Neural cell (in vitro differentiated cells): ENCODE results near the gene ASXL1. TPM values are rescaled to one million over a fixed set of nuclear protein-coding genes. Genes with fewer than 3 reads are reported as not detected.
"Not testable (repeated sequence)": the region's sequence is repeated elsewhere in the genome, so short reads cannot be mapped to it uniquely, and the experiment has no call there.

Experiments
- H2AFZ ChIP-seq: fragments of 200-600, 300-800 bp; sonication (generic), shearing (Covaris generic); 2 replicates; pipeline ENCODE4 v1.6.0; 2014; ENCODE audit warnings: low read depth, mild to moderate bottlenecking, antibody characterized with exemption, low read length, moderate library complexity
- H3F3A ChIP-seq: fragments of 200-600 bp; shearing (Covaris generic); 2 replicates; pipeline ENCODE4 v1.6.1; 2016; ENCODE audit warnings: mild to moderate bottlenecking, moderate library complexity, mixed read lengths, antibody characterized with exemption, low read length; ENCODE audit not compliant: insufficient read depth, poor library complexity, severe bottlenecking
- H3K27ac ChIP-seq: fragments of 200-600, 300-800 bp; sonication (generic), shearing (Covaris generic); 2 replicates; pipeline ENCODE4 v1.5.1; 2014; ENCODE audit warnings: mild to moderate bottlenecking, low read length, moderate library complexity
- H3K27me3 ChIP-seq: fragments of 300-800, 200-600 bp; sonication (generic), shearing (Covaris generic); 2 replicates; pipeline ENCODE4 v1.6.0; 2014; ENCODE audit warnings: mild to moderate bottlenecking, low read depth, low read length, moderate library complexity; ENCODE audit not compliant: insufficient read depth
- H3K36me3 ChIP-seq: fragments of 300-800, 200-600 bp; sonication (generic), shearing (Covaris generic); 2 replicates; pipeline ENCODE4 v1.5.1; 2014; ENCODE audit warnings: mild to moderate bottlenecking, antibody characterized with exemption, low read length, moderate library complexity; ENCODE audit not compliant: insufficient read depth
- H3K4me2 ChIP-seq: fragments of 300-800, 200-600 bp; sonication (generic), shearing (Covaris generic); 2 replicates; pipeline ENCODE4 v1.6.0; 2014; ENCODE audit warnings: mild to moderate bottlenecking, low read length
- H3K4me3 ChIP-seq: fragments of 300-800, 200-600 bp; sonication (generic), shearing (Covaris generic); 2 replicates; pipeline ENCODE4 v1.5.1; 2014; ENCODE audit warnings: mild to moderate bottlenecking, low read length, moderate library complexity
- H3K79me2 ChIP-seq: fragments of 200-600 bp; shearing (Covaris generic); replicated peaks from 2 replicates; pipeline ENCODE4 v1.6.0; 2014; ENCODE audit warnings: mild to moderate bottlenecking, low read length, moderate library complexity; ENCODE audit not compliant: insufficient read depth
- H3K9ac ChIP-seq: fragments of 300-800, 200-600 bp; sonication (generic), shearing (Covaris generic); 2 replicates; pipeline ENCODE4 v1.6.1; 2016; ENCODE audit warnings: mild to moderate bottlenecking, low read length, mixed read lengths
- H3K9me2 ChIP-seq: fragments of 200-600 bp; shearing (Covaris generic); 2 replicates; pipeline ENCODE4 v1.6.1; 2016; ENCODE audit warnings: mild to moderate bottlenecking, low read length, mixed read lengths; ENCODE audit not compliant: insufficient read depth
- H3K9me3 ChIP-seq: fragments of 200-600, 300-800 bp; sonication (generic), shearing (Covaris generic); 2 replicates; pipeline ENCODE4 v1.6.1; 2016; ENCODE audit warnings: mild to moderate bottlenecking, mixed run types, low read length, moderate library complexity, mixed read lengths
- H4K20me1 ChIP-seq: fragments of 200-600 bp; shearing (Covaris generic); 2 replicates; pipeline ENCODE4 v1.6.1; 2016; ENCODE audit warnings: mild to moderate bottlenecking, mixed run types; ENCODE audit not compliant: insufficient read depth
- CTCF ChIP-seq: fragments of 450-650 bp; IDR thresholded peaks from 2 replicates; pipeline ENCODE4 v1.5.1; 2014; ENCODE audit warnings: antibody characterized with exemption, mild to moderate bottlenecking, moderate library complexity; ENCODE audit not compliant: poor library complexity, severe bottlenecking
- EZH2 ChIP-seq: fragments of 200-600, 300-800 bp; shearing (Covaris generic), sonication (generic); IDR thresholded peaks from 2 replicates; pipeline ENCODE4 v1.6.1; 2014; ENCODE audit warnings: antibody characterized with exemption, low read length, borderline replicate concordance, mild to moderate bottlenecking; ENCODE audit not compliant: insufficient read depth, poor library complexity, severe bottlenecking
- MXI1 ChIP-seq: fragments of 450-650 bp; conservative IDR thresholded peaks from 2 replicates; pipeline ENCODE4 v1.6.1; 2014; ENCODE audit warnings: antibody characterized with exemption, mild to moderate bottlenecking; ENCODE audit not compliant: poor library complexity, severe bottlenecking
- REST ChIP-seq: IDR thresholded peaks from 2 replicates; pipeline ENCODE4 v1.6.1; 2012; ENCODE audit warnings: borderline replicate concordance
- SMC3 ChIP-seq: fragments of 450-650 bp; conservative IDR thresholded peaks from 2 replicates; pipeline ENCODE4 v1.6.1; 2014; ENCODE audit warnings: antibody characterized with exemption, mild to moderate bottlenecking, moderate library complexity; ENCODE audit not compliant: poor library complexity
- TAF1 ChIP-seq: IDR thresholded peaks from 2 replicates; pipeline ENCODE4 v1.6.1; 2012; ENCODE audit warnings: low read depth
- polyA plus RNA-seq: library from polyadenylated mRNA; depleted of rRNA; stranded (reverse); fragments of >200 nt; gene quantifications from 2 replicates; pipeline ENCODE4 v1.2.3, GENCODE V29; 2014

ASXL1 gene
- polyA plus RNA-seq, 1 donor from 2014 or later, result 45.9 TPM

- no peaks in the 10 kb centered on the region for H3K9me3 ChIP-seq
- TF ChIP-seq EZH2, result no peak
These were observed 48.6 kb downstream of the ASXL1 start for GRCh38 chr20:32406701-32407100.

GRCh38 chr20:32407131-32407750 is 49.1 kb downstream of the ASXL1 start:
- not testable (repeated sequence) for H3K9me2 ChIP-seq, H3K36me3 ChIP-seq, H3F3A ChIP-seq, H3K9ac ChIP-seq, H3K79me2 ChIP-seq, H3K27ac ChIP-seq, H4K20me1 ChIP-seq, H3K4me2 ChIP-seq, H3K4me3 ChIP-seq, H3K9me3 ChIP-seq, H3K27me3 ChIP-seq, H2AFZ ChIP-seq

More at GRCh38 chr20:32406701-32407100, 48.6 kb downstream of the ASXL1 start:
- no peak overlapping the region for H3K27ac ChIP-seq
- no peak overlapping the region for H3K9ac ChIP-seq
- H3K9me2 ChIP-seq, result no peaks in the 10 kb centered on the region
- no peak overlapping the region for H3K4me2 ChIP-seq
- H2AFZ ChIP-seq, result no peak overlapping the region
- no peaks in the 10 kb centered on the region for H3K27me3 ChIP-seq
- H3F3A ChIP-seq, result no peaks in the 10 kb centered on the region
- no peaks in the 10 kb centered on the region for H4K20me1 ChIP-seq
- no peaks in the 10 kb centered on the region for H3K36me3 ChIP-seq
- no peak overlapping the region for H3K4me3 ChIP-seq
- peaks cover 9% of the 10 kb centered on the region for H3K79me2 ChIP-seq

GRCh38 chr20:32411955-32412706 is 54.0 kb downstream of the ASXL1 start:
- Histone ChIP-seq H4K20me1 (no peaks in the 10 kb centered on the region), H3F3A (no peaks in the 10 kb centered on the region), H3K4me3 (no peak overlapping the region), H3K27me3 (no peaks in the 10 kb centered on the region), H3K9me2 (no peaks in the 10 kb centered on the region), H3K79me2 (peaks cover 20% of the 10 kb centered on the region), H3K36me3 (no peaks in the 10 kb centered on the region), H3K9ac (no peak overlapping the region), H3K9me3 (no peaks in the 10 kb centered on the region), H2AFZ (no peak overlapping the region), H3K27ac (no peak overlapping the region), H3K4me2 (no peak overlapping the region)
- TF ChIP-seq SMC3 (no peak), CTCF (no peak)

- TF ChIP-seq EZH2 (no peak), REST (no peak), MXI1 (no peak), TAF1 (no peak), CTCF (no peak), SMC3 (no peak)
- no peak overlapping the region for H3K4me2 ChIP-seq
- peaks cover 20% of the 10 kb centered on the region for H3K79me2 ChIP-seq
- no peak overlapping the region for H3K27ac ChIP-seq
- no peak overlapping the region for H2AFZ ChIP-seq
- no peaks in the 10 kb centered on the region for H3K27me3 ChIP-seq
- no peaks in the 10 kb centered on the region for H3K9me3 ChIP-seq
- H3K4me3 ChIP-seq, result no peak overlapping the region
- no peaks in the 10 kb centered on the region for H4K20me1 ChIP-seq
- H3K36me3 ChIP-seq, result no peaks in the 10 kb centered on the region
- no peaks in the 10 kb centered on the region for H3K9me2 ChIP-seq
- no peak overlapping the region for H3K9ac ChIP-seq
- H3F3A ChIP-seq, result no peaks in the 10 kb centered on the region
These were observed 57.4 kb downstream of the ASXL1 start for GRCh38 chr20:32415494-32415893.
